Lung (tissue), 12 donors: Measurements from ENCODE around the gene ENO2. TPM values are rescaled to one million over a fixed set of nuclear protein-coding genes. Genes with fewer than 3 reads are reported as not detected.

Experiments used
- ATAC-seq: fragments of 200-7000 bp; cut with Tn5 transposase; one replicate; pipeline ENCODE4 v1.9.1; 2020; ENCODE audit warnings: moderate number of reproducible peaks; ENCODE audit not compliant: insufficient read depth, low FRiP score
- DNase-seq, 3 donors: peaks; one replicate each; pipeline ENCODE4 v3.0.0-alpha.2; 2013 to 2017
- H3K27ac ChIP-seq, 2 donors: one replicate each; pipeline ENCODE4 v1.5.1; 2013; ENCODE audit warnings: mild to moderate bottlenecking in 2 of 2, moderate library complexity in 2 of 2, control low read depth in 1 of 2, inconsistent platforms in 1 of 2, low read depth in 1 of 2, low read length in 1 of 2
- H3K27me3 ChIP-seq, 3 donors: one replicate each; pipeline ENCODE4 v1.5.1; 2013; ENCODE audit warnings: low read length in 2 of 3; ENCODE audit not compliant: control insufficient read depth in 3 of 3, insufficient read depth in 3 of 3
- H3K36me3 ChIP-seq, 4 donors: one replicate each; pipeline ENCODE4 v1.5.1; 2013; ENCODE audit warnings: low read length in 4 of 4, mild to moderate bottlenecking in 1 of 4, moderate library complexity in 1 of 4; ENCODE audit not compliant: control insufficient read depth in 4 of 4, insufficient read depth in 4 of 4
- H3K4me1 ChIP-seq, 5 donors: one replicate each; pipeline ENCODE4 v1.5.1; 2013; ENCODE audit warnings: low read length in 5 of 5, mild to moderate bottlenecking in 2 of 5, moderate library complexity in 1 of 5; ENCODE audit not compliant: control insufficient read depth in 5 of 5, insufficient read depth in 5 of 5
- H3K4me3 ChIP-seq: one replicate; pipeline ENCODE4 v1.5.1; 2013; ENCODE audit warnings: mild to moderate bottlenecking, control low read depth, moderate library complexity
- H3K9ac ChIP-seq, 2 donors: one replicate each; pipeline ENCODE4 v1.5.1; 2013; ENCODE audit warnings: low read length in 2 of 2, control low read depth in 1 of 2; ENCODE audit not compliant: insufficient read depth in 1 of 2
- H3K9me3 ChIP-seq, 4 donors: one replicate each; pipeline ENCODE4 v1.5.1; 2013; ENCODE audit warnings: low read length in 3 of 4, mild to moderate bottlenecking in 1 of 4, moderate library complexity in 1 of 4; ENCODE audit not compliant: control insufficient read depth in 4 of 4, insufficient read depth in 3 of 4
- WGBS, 2 donors: extraction: QIAGEN DNeasy Blood & Tissue Kit; methylation state at CpG; one replicate each; pipeline ENCODE4 v1.1.7; 2013; 5-methylcytosine and 5-hydroxymethylcytosine counted together
- polyA plus RNA-seq, 2 donors: library from polyadenylated mRNA; stranded (reverse); fragments of 200-250 nt; gene quantifications; one replicate each; pipeline ENCODE4 v1.2.1, GENCODE V29; 2013
- total RNA-seq, 2 donors: library from RNA; depleted of rRNA in 1 of 2; stranded (reverse); fragments of >200 nt in 1 of 2; gene quantifications; one replicate each; pipeline ENCODE4 v1.2.1, GENCODE V29; 2014 to 2021
- TF ChIP-seq, protein P1 (sequence below): IDR thresholded peaks from 2 replicates; pipeline ENCODE4 v1.5.1; 2012; ENCODE audit warnings: mild to moderate bottlenecking; ENCODE audit errors: control extremely low read depth, extremely low read depth
- donor health status: control.
- donor health status: control.
- donor health status: Bipolar disorder and iron deficiency.
- donor health status: healthy.
- donor health status: DM: yes; HTN: yes; CAD: no.

Gene ENO2
- total and polyA plus RNA-seq, 4 donors = 14.4 to 41.9 (median 30.8) TPM

DNA sequence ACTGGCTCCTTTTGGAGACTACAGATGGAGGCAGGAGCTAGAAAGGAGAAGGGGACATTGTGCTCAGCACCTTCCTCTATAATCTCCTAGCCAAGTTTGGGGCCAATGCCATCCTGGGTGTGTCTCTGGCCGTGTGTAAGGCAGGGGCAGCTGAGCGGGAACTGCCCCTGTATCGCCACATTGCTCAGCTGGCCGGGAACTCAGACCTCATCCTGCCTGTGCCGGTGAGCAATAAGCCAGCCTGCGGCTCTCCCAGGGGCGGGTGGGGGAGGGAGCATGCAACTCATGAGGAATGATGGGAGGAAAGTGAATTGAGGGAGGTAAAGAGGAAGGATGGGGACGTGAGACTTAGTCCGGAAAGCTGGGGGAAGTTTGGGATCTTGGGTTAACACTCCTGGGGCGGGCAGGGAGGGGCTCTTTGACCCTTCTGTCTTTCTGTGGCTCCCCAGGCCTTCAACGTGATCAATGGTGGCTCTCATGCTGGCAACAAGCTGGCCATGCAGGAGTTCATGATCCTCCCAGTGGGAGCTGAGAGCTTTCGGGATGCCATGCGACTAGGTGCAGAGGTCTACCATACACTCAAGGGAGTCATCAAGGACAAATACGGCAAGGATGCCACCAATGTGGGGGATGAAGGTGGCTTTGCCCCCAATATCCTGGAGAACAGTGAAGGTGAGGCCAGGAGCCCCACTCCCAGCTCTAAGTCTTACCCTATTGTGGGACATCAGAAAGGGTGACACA is 3.3 kb downstream of the ENO2 start:
- Histone ChIP-seq H3K9me3 (no peaks in the 10 kb centered on the region), H3K27ac (no peak overlapping the region), H3K27me3 (peaks cover 0 to 16% (median 13%) of the 10 kb centered on the region in 3 donors), H3K9ac (no peak overlapping the region), H3K36me3 (peaks cover 0 to 11% (median 0%) of the 10 kb centered on the region in 4 donors), H3K4me3 (no peak overlapping the region), H3K4me1 (peaks cover 0 to 14% (median 11%) of the 10 kb centered on the region in 5 donors)
- DNase-seq (no peak), ATAC-seq (no peak)
- TF ChIP-seq, protein P1, sequence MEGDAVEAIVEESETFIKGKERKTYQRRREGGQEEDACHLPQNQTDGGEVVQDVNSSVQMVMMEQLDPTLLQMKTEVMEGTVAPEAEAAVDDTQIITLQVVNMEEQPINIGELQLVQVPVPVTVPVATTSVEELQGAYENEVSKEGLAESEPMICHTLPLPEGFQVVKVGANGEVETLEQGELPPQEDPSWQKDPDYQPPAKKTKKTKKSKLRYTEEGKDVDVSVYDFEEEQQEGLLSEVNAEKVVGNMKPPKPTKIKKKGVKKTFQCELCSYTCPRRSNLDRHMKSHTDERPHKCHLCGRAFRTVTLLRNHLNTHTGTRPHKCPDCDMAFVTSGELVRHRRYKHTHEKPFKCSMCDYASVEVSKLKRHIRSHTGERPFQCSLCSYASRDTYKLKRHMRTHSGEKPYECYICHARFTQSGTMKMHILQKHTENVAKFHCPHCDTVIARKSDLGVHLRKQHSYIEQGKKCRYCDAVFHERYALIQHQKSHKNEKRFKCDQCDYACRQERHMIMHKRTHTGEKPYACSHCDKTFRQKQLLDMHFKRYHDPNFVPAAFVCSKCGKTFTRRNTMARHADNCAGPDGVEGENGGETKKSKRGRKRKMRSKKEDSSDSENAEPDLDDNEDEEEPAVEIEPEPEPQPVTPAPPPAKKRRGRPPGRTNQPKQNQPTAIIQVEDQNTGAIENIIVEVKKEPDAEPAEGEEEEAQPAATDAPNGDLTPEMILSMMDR = no peak
- 86 to 88% methylated on average over 14 of the region's 14 CpGs for WGBS, 2 donors

DNA sequence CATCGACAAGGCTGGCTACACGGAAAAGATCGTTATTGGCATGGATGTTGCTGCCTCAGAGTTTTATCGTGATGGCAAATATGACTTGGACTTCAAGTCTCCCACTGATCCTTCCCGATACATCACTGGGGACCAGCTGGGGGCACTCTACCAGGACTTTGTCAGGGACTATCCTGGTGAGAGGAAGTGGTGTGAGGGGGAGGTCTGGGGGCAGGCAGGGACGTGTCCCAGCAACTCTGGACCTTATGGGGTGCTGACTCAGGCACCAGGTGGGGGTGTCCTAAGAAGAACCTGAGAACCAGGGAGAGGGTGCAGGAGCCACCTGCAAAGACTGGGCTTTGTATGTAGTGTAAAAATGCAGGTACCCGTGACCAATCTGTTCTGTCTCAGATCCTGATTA is 5.2 kb downstream of the ENO2 start:
- H3K27me3 ChIP-seq = peaks cover 0 to 4% (median 0%) of the 10 kb centered on the region in 3 donors
- no peak overlapping the region for H3K27ac ChIP-seq
- no peak for ATAC-seq
- peaks cover 0 to 11% (median under 1%) of the 10 kb centered on the region in 4 donors for H3K36me3 ChIP-seq
- H3K9ac ChIP-seq = no peak overlapping the region
- 74 to 77% methylated on average over 7 of the region's 7 CpGs for WGBS, 2 donors
- DNase-seq = no peak
- TF ChIP-seq, protein P1 = no peak
- H3K9me3 ChIP-seq = no peaks in the 10 kb centered on the region
- H3K4me3 ChIP-seq = no peak overlapping the region
- H3K4me1 ChIP-seq = peaks cover 0 to 16% (median 8%) of the 10 kb centered on the region in 5 donors

DNA sequence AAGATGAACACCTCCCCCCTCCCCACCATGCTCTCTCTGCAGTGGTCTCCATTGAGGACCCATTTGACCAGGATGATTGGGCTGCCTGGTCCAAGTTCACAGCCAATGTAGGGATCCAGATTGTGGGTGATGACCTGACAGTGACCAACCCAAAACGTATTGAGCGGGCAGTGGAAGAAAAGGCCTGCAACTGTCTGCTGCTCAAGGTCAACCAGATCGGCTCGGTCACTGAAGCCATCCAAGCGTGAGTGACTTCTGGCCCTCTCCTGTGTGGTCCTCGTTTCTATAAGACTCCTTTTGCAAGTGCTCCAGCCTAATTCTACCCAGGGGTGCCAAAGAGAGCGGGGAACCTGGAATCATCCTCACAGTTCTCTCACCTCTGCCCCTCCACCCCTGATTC is 7.2 kb downstream of the ENO2 start:
- Histone ChIP-seq H3K27me3 (no peaks in the 10 kb centered on the region), H3K27ac (no peak overlapping the region), H3K4me3 (no peak overlapping the region), H3K4me1 (peaks cover 6 to 27% (median 19%) of the 10 kb centered on the region in 5 donors), H3K9me3 (no peaks in the 10 kb centered on the region), H3K9ac (no peak overlapping the region), H3K36me3 (peaks cover 0 to 8% (median under 1%) of the 10 kb centered on the region in 4 donors)
- ATAC-seq (no peak), DNase-seq (no peak)
- 87 to 94% methylated on average over 7 of the region's 7 CpGs for WGBS, 2 donors
- TF ChIP-seq, protein P1 = no peak
